Stimulated activated naive CD4-positive, alpha-beta T cell treated with Interleukin-2 at 50 U/mL for 16 hours (primary cell): ENCODE measurements around the gene KRTAP1-1.
"Not testable (repeated sequence)": the region's sequence is repeated elsewhere in the genome, so short reads cannot be mapped to it uniquely, and the experiment has no call there.

ENCODE experiments used
- DNase-seq: peaks from one replicate; lab custom pipeline; 2025; lab: John Stamatoyannopoulos, UW

The KRTAP1-1 gene

GRCh38 chr17:41040783-41041571 lies at the start of gene KRTAP1-1:
Gene KRTAP1-1 (minus strand): TSS chr17:41041450. CDS start chr17:41041397, 53 bp downstream.
- DNase-seq = not testable (repeated sequence)

DNA sequence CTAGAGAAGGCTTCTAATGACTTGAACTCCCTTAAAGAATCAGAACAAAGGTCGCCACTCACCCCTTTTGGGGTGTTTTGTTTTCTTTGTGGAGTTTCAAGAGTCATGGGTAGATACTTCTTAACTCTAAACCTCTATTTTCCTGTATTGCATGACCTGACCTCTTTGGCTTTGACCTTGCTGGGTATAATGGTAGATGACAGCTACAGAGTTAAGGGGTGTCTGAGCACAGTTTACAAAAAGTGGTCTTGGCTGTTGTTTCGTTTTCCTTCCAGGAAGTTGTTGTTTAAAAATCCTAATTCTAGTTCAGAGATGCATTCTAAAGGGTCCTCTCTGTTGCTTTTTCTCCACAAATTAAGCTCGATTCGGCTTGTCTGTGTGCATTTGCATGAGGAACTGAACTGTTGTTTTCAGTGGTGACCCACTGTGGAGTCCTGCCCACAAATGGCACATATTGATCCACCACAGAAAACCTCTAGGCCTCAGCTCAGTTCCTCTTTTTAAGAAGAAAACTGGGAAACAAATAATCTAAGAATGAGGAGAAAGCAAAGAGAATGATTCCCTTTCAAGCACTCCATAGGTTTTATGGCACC lies 47.6 kb upstream of the KRTAP1-1 start:
- DNase-seq = not testable (repeated sequence)

GRCh38 chr17:41084100-41084856 lies 43.0 kb upstream of the KRTAP1-1 start, which contains the start of gene KRTAP4-7:
Gene KRTAP4-7 (plus strand): TSS chr17:41084150. CDS start chr17:41084207, 57 bp downstream.
- DNase-seq = not testable (repeated sequence)

DNA sequence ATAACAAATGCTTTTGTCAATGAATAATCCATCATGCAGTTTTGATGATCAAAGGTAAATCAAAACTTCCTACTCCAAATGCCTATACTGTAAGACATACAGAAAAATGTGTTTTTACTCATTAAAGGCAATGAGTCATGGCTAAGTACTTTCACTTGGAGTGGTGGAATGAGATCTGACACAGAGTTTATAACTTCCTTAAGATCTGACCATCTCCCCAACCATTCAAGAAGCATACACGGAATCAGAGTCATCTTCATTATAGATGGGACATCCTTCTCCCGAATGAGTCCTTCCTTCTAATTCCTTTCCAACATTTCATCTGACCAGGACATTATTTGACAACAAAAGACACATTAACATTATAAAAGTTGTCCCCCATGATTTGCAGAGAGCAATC lies 42.2 kb upstream of the KRTAP1-1 start:
- DNase-seq = not testable (repeated sequence)

DNA sequence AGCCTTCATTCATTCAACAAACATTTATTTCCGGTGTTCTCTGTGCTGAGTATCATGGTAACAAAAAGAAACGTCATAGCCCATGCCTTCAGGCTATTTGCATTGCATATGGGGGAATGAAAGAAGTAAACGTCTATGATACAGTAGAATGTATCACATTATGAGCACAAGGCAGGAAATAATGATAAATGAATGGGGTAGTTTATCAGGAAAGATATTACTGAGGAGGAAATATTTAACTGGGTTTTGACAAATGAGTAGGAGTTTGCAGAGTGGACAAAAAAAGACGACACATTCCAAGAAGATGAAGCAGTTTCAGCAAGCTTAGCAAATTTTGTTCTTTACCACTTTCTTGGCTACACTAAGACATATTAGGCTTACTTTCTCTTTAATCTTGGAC lies 41.4 kb upstream of the KRTAP1-1 start:
- DNase-seq = no peak

DNA sequence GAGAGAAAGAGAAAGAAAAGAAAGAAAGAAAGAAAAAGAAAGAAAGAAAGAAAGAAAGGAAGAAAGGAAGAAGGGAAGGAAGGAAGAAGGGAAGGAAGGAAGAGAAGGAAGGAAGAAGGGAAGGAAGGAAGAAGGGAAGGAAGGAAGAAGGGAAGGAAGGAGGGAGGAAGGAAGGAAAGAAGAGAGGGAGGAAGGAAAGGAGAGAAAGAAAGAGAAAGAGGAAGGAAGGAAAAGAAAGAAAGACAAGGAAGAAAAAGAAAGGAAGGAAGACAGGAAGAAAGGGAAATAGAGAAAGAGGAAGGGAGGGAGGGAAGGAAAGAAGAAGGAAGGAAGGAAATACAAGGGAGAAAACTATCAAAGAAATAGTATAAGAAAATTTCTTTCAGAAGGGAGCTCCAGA lies 35.5 kb upstream of the KRTAP1-1 start:
- DNase-seq = no peak

GRCh38 chr17:41073676-41074075 lies 32.4 kb upstream of the KRTAP1-1 start:
- no peak for DNase-seq

DNA sequence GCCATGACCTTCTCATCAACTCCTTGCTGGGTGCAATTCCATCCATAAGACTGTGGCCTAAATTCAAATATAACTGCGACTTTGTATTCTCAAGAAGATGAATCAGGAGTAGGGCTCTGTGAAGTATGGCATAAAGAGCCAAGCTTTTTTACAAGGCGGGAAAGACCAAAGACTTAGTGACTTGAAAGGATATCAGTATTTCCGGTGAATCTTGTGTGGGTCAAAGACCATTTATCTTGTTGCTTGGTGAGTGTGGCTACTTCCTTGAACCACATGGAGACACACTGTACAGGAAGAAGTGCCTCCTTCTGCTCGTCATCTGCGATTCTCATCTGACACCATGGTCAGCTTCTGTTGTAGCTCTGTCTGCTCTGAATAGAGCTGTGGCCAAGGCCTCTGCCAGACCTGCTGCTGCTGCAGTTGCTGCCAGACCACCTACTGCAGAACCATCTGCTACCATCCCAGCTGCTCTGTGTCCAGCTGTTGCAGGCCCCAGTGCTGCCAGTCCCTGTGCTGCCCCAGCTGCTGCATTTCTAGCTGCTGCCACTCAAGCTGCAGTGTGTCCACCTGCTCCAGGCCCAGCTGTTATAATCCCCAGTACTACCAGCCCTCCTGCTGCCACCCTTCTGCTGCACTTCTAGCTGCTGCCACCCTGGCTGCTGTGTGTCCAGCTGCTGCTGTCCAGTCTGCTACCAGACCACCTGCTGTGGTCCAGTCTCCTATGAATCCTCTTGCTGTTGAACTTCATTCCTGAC lies 30.5 kb upstream of the KRTAP1-1 start:
- no peak for DNase-seq

- DNase-seq = no peak
Measured at GRCh38 chr17:41069031-41069430, 27.8 kb upstream of the KRTAP1-1 start.

GRCh38 chr17:41067281-41067680 lies 26.0 kb upstream of the KRTAP1-1 start:
- no peak for DNase-seq

DNA sequence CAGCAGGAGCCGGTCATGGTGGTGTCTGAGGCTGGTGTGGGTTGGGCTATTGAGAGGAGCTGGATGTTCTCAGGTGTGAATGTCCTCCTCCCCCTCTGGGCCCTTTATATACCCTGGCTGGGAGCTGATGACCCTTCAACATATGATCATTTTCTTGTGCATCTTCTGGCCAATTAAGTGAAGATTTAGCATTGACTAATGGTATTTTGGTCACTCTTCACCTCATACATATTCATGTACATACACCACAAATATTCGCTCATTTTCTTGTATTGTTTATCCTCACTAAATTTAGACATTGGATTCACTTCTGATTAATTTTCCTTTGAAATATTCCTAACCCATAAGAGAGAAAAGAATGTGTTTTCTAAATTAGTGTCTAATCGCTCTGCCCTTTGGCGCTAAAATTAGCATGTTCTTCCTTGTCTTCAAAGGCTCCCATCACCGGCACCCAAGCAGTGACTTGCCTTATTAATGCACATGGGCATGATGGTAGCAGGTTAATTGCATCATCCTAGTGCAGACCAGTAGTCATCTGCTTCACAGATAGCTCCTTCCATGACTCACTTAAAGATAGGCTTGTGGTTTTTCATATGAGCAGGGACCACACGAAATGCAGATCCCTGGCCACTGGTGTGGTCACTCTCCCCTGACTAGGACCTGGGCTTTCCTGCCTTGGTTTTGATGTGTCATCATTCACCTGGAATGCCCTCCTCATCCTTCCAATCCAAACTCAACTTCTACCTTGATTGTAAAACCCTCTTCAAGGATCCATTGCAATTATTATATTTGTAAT lies 24.8 kb upstream of the KRTAP1-1 start, which contains the start of gene KRTAP2-4:
KRTAP2-4 (minus strand) TSS at position 51 of the 796 bp plus-strand sequence; CDS start at position 17, 34 bp downstream.
- DNase-seq = no peak

- DNase-seq = not testable (repeated sequence)
Measured at GRCh38 chr17:41065016-41065689, 23.9 kb upstream of the KRTAP1-1 start.

GRCh38 chr17:41064301-41064700 lies 23.1 kb upstream of the KRTAP1-1 start:
- no peak for DNase-seq

GRCh38 chr17:41063449-41063848 lies 22.2 kb upstream of the KRTAP1-1 start:
- no peak for DNase-seq

DNA sequence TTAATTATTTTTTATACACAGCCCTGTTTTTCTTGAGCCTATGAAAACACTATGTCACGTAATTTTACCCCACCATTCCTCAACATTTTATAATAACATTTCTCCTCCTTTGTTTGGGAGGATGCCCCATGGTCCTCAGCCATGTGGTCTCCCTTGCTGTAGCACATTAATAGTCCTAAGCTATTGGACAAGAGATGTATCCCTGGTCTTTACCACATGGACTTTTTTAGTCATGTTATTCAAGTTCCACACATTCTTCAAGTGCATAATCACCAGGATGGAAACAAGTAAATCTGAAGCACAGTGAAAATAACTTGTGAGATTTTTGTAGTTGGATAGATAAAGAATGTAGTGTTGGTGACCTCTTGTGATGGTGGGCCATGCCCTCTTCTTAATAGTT lies 20.7 kb upstream of the KRTAP1-1 start:
- DNase-seq = no peak

DNA sequence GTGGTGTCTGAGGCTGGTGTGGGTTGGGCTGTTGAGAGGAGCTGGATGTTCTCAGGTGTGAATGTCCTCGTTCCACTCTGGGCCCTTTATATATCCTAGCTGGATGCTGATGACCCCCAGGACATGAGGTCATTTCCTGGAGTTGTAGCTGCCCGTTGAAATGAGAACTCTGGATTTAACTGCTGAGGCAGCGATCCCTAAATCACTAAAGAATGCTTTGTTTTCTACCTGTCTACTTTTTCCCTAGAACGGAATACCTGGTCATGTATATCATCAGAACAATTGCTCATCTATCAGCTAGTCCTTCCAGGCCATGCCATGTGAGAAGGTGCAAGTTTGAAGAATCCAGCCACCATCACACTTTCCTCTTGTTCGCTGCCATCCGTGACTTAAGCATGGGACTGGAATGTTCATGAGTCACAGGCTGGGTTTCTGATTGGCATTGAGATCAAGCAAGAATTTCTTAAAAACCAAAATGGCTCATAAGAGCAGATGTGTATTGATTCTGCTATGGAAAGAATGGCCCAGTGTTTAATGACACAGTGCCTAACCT lies 18.9 kb upstream of the KRTAP1-1 start, which contains the start of gene KRTAP2-3:
KRTAP2-3 (minus strand) TSS at position 63 of the 553 bp plus-strand sequence. CDS start 64 bp downstream, outside the sequence.
- DNase-seq = no peak

DNA sequence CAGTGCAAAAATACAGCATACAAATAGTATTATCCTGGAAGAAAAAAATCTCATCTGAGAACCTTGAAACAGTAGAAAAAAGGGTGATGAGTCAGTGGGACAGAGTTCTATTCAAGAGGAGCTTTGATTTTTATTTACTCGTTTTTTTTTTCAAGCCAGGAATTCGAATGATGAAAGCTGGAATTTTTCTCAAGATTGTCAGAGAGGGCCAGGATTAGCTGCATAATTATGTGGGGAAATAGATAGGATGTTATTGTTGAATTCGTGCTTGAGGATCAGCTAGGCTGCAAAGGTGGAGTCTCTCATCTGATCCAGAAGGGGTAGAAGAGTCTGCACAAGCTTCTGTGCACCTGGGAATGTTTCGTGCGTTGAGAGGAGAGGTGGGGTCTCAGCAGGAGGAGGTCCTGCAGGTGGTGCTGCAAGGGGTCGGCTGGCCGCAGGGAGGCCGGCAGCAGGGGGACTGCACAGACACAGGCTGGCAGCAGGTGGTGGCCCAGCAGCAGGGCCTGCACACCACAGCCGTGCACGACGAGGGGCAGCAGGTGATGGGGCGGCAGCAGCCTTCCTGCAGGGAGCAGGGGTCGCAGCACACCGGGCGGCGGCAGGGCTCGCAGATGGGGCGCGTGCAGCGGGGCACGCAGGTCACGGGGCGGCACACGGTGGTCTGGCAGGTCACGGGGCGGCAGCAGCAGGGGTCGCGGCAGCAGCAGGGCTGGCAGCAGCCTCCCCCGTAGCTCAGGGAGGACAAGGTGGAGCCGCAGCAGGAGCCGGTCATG lies 18.2 kb upstream of the KRTAP1-1 start:
- not testable (repeated sequence) for DNase-seq

- DNase-seq = no peak
Measured at GRCh38 chr17:41058741-41059140, 17.5 kb upstream of the KRTAP1-1 start.

GRCh38 chr17:41057547-41057946 lies 16.3 kb upstream of the KRTAP1-1 start:
- DNase-seq = no peak
